ENCODE measurements around the gene PDCD2L.

Gene PDCD2L

GRCh38 chr19:34474233-34474989 is 70.2 kb downstream of the PDCD2L start (continued):
- TF ChIP-seq ZNF174 (tag by site-specific recombination; IDR thresholded peaks at IDR 0.05) (no peak), ZBTB17 (tag by site-specific recombination; IDR thresholded peaks at IDR 0.05) (no peak), ZNF776 (tag by site-specific recombination; IDR thresholded peaks at IDR 0.05; ENCODE audit: borderline replicate concordance) (no peak), ZNF114 (tag by site-specific recombination; IDR thresholded peaks at IDR 0.05) (no peak), HOXD13 (CRISPR knock-in tag; IDR thresholded peaks at IDR 0.05; ENCODE audit: borderline replicate concordance) (no peak), SCRT2 (tag by site-specific recombination; IDR thresholded peaks at IDR 0.05) (no peak), PATZ1 (tag by site-specific recombination; IDR thresholded peaks at IDR 0.05) (no peak), ZNF280C (tag by site-specific recombination; IDR thresholded peaks at IDR 0.05) (no peak), SP3 (tag by site-specific recombination; IDR thresholded peaks at IDR 0.05) (no peak), REST (tag by site-specific recombination; IDR thresholded peaks at IDR 0.05) (no peak), ZBTB21 (tag by site-specific recombination; IDR thresholded peaks at IDR 0.05) (no peak), ZNF266 (tag by site-specific recombination; IDR thresholded peaks at IDR 0.05; ENCODE audit: low read depth) (no peak), KLF8 (tag by site-specific recombination; IDR thresholded peaks at IDR 0.05) (peak; percentile 54; the same call in 1 of the 2 replicates), ZNF530 (tag by site-specific recombination; IDR thresholded peaks at IDR 0.05; ENCODE audit: low read depth) (no peak), ZNF560 (tag by site-specific recombination; IDR thresholded peaks at IDR 0.05; ENCODE audit: borderline replicate concordance) (no peak), ZNF670 (tag by site-specific recombination; IDR thresholded peaks at IDR 0.05; ENCODE audit: low read depth) (no peak), ZNF433 (tag by site-specific recombination; IDR thresholded peaks at IDR 0.05; ENCODE audit: low read depth) (no peak), SCRT1 (tag by site-specific recombination; IDR thresholded peaks at IDR 0.05; ENCODE audit: borderline replicate concordance) (no peak; the same call in 1 of the 2 replicates), ZNF26 (tag by site-specific recombination; IDR thresholded peaks at IDR 0.05) (no peak), ZNF23 (tag by site-specific recombination; IDR thresholded peaks at IDR 0.05; ENCODE audit: borderline replicate concordance) (no peak), ZNF335 (tag by site-specific recombination; conservative IDR thresholded peaks at IDR 0.05) (no peak)
- TF ChIP-seq, protein P1, sequence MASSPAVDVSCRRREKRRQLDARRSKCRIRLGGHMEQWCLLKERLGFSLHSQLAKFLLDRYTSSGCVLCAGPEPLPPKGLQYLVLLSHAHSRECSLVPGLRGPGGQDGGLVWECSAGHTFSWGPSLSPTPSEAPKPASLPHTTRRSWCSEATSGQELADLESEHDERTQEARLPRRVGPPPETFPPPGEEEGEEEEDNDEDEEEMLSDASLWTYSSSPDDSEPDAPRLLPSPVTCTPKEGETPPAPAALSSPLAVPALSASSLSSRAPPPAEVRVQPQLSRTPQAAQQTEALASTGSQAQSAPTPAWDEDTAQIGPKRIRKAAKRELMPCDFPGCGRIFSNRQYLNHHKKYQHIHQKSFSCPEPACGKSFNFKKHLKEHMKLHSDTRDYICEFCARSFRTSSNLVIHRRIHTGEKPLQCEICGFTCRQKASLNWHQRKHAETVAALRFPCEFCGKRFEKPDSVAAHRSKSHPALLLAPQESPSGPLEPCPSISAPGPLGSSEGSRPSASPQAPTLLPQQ (tag by site-specific recombination; IDR thresholded peaks at IDR 0.05): 0 out of 2 replicates have a peak, but pooled peaks have one; percentile 15
- TF ChIP-seq, protein P2, sequence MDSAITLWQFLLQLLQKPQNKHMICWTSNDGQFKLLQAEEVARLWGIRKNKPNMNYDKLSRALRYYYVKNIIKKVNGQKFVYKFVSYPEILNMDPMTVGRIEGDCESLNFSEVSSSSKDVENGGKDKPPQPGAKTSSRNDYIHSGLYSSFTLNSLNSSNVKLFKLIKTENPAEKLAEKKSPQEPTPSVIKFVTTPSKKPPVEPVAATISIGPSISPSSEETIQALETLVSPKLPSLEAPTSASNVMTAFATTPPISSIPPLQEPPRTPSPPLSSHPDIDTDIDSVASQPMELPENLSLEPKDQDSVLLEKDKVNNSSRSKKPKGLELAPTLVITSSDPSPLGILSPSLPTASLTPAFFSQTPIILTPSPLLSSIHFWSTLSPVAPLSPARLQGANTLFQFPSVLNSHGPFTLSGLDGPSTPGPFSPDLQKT (IDR thresholded peaks at IDR 0.05; ENCODE audit: borderline replicate concordance, low read depth, low read length): no peak
- TF ChIP-seq, protein P3, sequence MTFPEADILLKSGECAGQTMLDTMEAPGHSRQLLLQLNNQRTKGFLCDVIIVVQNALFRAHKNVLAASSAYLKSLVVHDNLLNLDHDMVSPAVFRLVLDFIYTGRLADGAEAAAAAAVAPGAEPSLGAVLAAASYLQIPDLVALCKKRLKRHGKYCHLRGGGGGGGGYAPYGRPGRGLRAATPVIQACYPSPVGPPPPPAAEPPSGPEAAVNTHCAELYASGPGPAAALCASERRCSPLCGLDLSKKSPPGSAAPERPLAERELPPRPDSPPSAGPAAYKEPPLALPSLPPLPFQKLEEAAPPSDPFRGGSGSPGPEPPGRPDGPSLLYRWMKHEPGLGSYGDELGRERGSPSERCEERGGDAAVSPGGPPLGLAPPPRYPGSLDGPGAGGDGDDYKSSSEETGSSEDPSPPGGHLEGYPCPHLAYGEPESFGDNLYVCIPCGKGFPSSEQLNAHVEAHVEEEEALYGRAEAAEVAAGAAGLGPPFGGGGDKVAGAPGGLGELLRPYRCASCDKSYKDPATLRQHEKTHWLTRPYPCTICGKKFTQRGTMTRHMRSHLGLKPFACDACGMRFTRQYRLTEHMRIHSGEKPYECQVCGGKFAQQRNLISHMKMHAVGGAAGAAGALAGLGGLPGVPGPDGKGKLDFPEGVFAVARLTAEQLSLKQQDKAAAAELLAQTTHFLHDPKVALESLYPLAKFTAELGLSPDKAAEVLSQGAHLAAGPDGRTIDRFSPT (tag by site-specific recombination; IDR thresholded peaks at IDR 0.05): no peak
